HG03342 (cell line): ENCODE results near the gene SH3RF3.

ENCODE experiments used
- ATAC-seq: cut with Tn5 transposase; IDR thresholded peaks from one replicate; pipeline ENCODE4 v1.9.1; 2021; ENCODE audit warnings: mild to moderate bottlenecking, moderate library complexity; ENCODE audit not compliant: unreplicated experiment

SH3RF3 gene

GRCh38 chr2:109479804-109480203, 350.8 kb downstream of the SH3RF3 start:
- no peak for ATAC-seq

DNA sequence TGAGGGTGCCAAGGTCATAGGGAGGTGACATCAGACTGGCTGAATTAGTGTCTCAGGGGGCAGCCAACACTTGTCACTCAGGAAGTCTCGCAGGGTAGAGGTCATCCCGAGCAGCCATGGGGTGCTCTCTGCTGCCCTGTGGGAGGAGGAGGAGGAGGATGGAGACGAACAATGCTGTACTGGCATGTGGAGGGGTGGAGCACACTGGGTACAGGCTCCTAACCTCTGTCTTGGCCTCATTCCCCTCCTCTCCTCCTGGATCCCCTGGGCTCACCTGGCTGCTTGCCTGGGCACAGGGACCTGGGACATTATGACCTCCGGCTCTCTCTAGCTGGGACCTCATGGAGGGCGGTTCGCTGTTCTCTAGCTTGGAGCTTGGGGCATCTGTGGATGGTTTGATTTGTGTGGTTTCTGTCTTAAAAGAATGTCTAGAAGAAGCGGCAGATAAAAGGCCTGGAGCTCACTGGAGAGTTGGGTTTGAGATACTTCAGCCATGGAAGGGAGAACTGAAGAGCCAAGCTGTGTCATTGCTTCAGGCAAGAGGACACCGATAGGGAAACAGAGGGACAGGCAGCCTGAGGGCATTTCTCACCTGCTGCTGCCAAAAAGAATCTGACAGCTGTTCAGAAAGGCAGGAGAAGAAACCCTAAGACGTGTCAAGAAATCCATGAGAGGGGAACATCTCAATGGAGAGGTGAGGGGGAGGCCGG, 351.6 kb downstream of the SH3RF3 start:
- ATAC-seq, result no peak

DNA sequence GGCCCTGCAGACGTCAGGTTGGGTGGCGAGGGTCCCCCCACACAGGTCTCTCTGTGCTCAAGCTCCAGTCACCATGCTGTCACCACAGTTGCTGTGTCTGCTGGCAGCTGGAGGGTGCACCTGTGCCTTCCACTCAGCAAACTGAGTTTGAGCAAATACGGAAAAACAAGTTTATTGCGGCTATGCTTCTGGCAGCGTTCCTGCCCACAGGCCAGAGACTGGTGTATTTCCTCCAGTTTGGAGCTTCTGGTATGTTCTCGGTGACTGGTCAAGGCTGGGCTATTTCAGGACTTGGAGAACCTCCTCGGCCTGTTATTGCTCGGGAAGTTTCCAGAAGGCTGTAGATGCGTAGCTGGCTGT, 352.2 kb downstream of the SH3RF3 start:
- no peak for ATAC-seq

DNA sequence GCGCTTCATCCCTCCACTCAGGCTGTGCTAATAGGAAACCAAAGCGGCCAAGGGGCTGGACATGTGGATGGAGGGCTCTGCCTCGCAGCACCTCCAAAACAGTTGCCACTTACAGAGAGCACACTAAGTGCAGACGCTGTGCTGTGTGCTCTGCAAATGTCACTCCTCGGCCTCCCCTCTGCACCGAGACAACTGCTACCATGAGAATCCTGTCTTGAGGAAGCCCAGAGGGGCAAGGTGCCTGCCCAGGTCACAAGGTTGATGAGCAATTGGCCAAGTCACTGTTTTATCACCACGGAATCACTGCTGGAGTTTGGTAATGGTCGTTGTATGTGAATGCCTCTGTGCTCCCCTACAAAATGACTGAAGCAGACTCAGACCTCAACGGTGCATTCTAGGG, 352.6 kb downstream of the SH3RF3 start:
- ATAC-seq, result no peak

DNA sequence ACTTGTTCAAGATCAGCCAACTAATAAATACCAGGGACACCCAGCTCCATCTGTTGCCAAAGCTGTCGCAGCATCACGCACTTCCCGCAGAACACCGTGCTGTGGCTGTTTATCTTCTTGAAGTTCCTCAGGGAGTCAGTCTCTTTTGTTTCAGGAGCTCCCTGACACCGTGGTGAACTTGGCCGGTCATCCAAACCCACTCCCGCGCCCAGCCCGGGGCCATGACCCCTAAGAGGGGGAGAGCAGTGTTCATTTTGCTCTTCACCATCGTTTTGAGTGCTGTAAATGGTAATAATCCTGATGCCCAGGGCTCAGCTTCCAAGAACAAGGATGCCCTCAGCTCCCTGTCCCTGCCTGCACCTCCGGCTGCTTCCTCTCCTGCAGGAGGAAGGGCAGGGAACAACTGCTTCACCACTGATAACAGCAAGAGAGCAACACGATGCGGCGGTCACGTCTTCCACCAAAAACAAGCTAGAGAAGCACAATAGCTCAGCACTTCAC, 353.4 kb downstream of the SH3RF3 start:
- no peak for ATAC-seq

- no peak for ATAC-seq
Observed at GRCh38 chr2:109486711-109487535, 357.9 kb downstream of the SH3RF3 start.

DNA sequence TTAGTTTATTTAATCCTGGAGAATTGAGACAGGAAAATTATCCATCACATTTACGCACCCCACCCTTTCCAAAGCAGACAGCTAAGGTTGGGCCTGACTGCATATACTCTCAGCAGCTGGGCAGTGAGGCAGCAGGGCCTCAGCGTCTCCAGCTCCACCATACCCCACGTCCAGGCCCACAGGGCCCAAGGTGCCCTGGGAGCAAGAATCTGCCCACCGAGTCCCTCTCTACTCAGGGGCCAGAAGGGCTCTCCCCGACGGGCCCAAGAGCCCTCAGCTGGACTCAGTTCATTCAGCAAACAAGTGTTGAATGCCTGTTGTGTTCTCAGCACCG, 358.5 kb downstream of the SH3RF3 start:
- no peak for ATAC-seq

- ATAC-seq, result no peak
Observed at GRCh38 chr2:109487871-109488655, 359.1 kb downstream of the SH3RF3 start.

GRCh38 chr2:109489296-109489695, 360.3 kb downstream of the SH3RF3 start:
- no peak for ATAC-seq

DNA sequence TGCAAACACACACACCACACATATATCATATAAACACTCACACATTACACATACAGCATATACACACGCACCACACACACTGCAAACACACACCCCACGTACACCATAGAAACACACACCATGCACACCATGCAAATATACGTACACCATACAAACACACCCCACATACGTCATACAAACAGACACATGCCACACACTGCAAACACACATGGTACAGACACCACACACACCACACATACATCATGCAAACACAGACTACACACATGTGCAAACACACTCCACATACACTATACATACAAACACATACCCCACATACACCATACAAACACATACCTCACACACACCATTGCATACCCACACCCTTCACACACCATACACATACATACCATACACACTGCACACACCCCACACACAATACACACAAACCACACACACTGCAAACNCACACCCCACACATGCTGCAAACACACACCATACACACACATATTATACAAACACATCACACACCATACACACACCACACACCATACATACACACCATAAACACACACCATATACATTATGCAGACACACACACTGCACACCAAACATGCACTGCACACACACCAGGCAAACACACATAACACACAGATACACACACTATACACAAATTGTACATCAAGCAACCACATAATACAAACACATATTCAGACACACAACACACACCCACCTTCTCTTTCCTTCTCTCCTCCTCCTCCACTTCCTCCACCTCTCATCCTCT, 364.4 kb downstream of the SH3RF3 start:
- no peak for ATAC-seq

DNA sequence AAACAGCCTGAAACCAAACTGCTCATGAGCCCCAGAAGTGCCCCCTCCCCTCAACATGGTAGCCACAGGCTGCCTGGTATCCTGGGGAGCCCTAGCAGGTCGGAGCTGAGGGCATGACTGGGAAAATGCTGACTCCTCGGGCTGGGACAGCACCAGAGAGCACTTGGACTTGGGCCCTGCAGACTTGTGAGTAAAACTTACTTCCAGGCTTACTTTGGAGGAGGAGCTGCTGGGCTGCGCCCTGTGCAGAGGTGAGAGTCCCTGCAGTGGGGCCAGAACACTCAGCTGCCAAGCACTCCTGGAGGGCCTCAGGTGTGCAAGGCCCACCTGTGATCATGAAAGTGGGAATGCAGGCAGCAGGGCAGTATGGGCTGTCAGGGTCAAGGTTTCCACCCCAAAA, 365.3 kb downstream of the SH3RF3 start:
- ATAC-seq, result no peak

- no peak for ATAC-seq
Observed at GRCh38 chr2:109497463-109497862, 368.5 kb downstream of the SH3RF3 start.

DNA sequence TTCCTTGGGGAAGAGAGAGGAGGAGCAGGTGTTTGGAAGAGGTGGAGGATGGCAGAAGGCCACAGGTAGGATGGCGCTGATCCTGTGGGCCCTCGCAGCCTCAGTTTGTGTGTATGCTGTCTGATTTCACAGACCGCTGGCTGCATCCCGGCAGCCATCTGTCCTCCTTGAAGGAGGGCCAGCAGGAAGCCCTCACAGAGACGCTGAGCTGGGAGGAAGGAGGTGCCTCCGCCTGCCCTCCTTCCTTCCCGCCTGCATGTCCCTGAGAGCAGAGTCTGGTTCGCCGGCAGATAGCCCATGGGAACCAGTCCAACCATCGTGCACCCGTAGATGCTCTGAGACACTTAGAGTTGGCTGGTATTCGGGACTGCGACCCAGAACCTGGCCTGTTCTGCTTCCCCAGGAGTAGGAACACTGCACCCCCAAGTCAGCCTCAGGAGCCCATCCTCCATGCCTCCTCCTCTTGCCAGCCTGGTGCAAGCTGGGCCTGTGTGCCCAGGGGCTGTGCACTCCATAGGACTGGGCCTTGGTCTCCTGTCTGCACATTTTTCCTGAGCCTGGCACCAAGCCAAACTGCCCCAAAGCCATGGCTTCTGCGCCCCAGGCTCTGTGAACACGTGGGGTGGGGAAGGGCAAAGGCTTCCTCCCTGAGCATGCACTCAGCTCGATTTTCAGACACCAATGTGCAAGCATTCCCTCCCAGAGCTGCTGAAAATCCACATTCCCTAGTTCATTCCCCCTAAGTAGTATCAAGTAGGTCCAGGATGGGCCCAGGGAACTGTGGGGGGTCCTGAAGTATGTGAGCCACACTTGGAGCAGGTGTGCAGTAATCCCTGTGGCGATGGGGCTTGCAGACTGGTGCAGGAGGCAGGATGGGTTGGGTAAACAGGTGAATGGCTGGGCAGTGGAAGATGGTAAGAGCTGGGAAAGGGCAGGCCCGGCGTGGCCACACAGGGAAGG, 369.2 kb downstream of the SH3RF3 start:
- ATAC-seq, result no peak

DNA sequence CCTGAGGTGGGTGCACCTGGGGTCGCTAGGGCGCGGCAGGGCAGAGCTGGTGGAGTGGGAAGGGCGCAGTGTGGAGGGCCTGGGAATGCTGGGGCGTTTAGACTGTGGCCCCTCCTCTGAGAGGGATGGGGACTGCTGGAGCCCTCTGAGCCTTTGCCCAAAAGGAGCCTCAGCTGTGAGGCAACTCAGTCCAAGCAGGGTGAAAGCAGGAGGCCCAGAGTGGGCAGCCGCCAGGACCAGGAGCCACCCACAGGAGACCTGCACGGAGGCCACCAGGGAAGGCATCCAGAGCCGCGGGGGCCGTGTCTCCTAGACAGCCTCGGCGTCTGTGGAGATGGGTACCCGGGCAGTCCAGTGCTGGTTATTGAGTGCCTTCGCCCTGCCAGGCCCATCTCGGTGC, 369.9 kb downstream of the SH3RF3 start:
- no peak for ATAC-seq

DNA sequence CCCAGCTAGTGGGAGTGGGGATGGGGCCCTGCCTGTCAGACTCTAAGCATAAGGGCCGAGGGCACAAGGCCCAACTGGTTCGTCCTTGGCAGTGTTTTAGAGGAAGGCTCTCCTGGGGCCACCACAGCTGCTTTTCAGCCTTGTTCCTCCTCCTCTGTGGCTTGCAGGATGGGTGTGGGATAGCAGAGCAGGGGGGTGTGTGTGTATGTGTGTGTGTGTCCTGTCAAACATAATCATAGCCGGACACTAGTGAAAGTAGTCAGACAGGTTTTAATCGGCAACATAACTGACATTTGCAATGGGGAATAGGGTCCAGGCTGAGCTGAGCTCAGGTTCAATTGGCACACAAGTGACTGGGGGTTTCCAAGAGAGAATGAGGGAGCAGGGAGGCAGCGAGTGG, 370.6 kb downstream of the SH3RF3 start:
- no peak for ATAC-seq

DNA sequence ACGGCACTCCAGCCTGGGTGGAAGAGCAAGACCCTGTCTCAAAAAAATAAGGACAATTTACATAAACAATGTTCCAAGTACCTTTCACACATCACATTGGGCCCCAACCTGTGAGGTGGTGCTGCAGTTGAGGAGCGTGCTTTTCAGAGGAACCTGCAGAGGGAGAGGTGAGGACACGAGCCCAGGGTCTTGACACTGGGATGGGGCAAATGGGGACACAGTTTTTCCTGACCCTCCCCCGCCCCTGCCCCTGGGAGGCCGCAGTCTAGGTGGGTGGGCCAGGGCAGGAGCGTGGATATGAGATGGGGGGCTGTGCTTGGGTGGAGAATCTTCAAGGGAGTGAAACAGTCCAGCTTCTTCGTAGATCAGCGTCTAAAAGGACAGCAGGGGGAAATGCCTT, 371.9 kb downstream of the SH3RF3 start:
- no peak for ATAC-seq

- ATAC-seq, result no peak
Observed at GRCh38 chr2:109501461-109501860, 372.5 kb downstream of the SH3RF3 start.

DNA sequence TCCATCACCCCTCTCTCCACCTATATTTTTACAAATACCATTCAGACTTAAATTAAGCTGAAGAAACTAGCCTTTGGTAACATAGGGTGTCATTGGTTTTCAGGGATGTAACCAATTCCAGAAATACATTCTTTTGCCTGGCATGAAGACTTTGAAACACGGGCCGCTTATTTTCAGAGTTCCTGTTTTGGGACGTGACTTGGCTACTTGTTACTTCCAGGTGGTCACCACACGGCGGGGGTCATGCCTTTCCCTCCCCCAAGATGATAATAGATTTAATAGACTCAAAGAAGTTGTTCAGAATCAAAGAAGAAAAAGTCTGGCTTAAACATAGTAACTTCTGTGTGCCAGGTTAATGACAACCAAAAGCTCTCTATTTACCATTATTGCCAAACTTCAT, 374.2 kb downstream of the SH3RF3 start:
- ATAC-seq, result no peak

DNA sequence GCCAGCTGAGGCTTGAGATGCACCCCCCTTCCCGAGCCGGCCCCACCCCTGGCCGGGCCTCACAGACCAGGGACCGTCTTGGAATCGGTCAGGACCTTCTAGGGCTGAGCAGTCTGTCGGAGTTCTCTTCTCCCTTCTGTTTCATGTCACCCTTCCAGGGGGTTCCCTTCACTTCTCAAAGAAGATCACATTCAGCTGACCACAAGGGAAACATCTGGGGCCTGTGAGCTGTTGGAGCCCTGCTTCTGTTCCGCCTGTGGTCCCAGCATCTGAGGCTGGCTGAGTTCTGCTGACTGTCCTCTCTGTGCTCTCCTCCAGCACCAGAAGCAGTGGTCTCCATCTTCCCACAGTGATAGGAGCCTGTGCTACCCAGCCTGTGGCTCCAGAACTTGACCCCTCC, 378.2 kb downstream of the SH3RF3 start:
- ATAC-seq, result peak; percentile 44

- no peak for ATAC-seq
Observed at GRCh38 chr2:109507828-109508227, 378.8 kb downstream of the SH3RF3 start.
